Esophagus muscularis mucosa (tissue), 4 donors: ENCODE results near the gene RAB14. TPM values are rescaled to one million over a fixed set of nuclear protein-coding genes. Genes with fewer than 3 reads are reported as not detected.

Experiments used
- DNase-seq: peaks from one replicate; pipeline ENCODE4 v3.0.0-alpha.2; 2017; ENCODE audit errors: extremely low spot score
- H3K27ac ChIP-seq, 4 donors: fragments of 200-600 bp; sonication (generic); replicated peaks in 1 of 4; 1 replicate in 3 of 4; 2 replicates in 1 of 4; pipeline ENCODE4 v1.5.1; 2016 to 2019; ENCODE audit warnings: mild to moderate bottlenecking in 1 of 4
- H3K27me3 ChIP-seq, 4 donors: fragments of 200-600 bp; sonication (generic); one replicate each; pipeline versions ENCODE4 v1.5.1 to v1.6.0; 2016 to 2019
- H3K36me3 ChIP-seq, 4 donors: fragments of 200-600 bp; sonication (generic); one replicate each; pipeline ENCODE4 v1.5.1; 2016 to 2019
- H3K4me1 ChIP-seq, 4 donors: fragments of 200-600 bp; sonication (generic); one replicate each; pipeline ENCODE4 v1.5.1; 2016 to 2019
- H3K4me3 ChIP-seq, 4 donors: fragments of 200-600 bp; sonication (generic); 1 replicate in 2 of 4; 2 replicates in 2 of 4; pipeline ENCODE4 v1.5.1; 2016 to 2019; ENCODE audit warnings: mild to moderate bottlenecking in 4 of 4, moderate library complexity in 1 of 4
- H3K9me3 ChIP-seq, 4 donors: fragments of 200-600 bp; sonication (generic); 1 replicate in 3 of 4; 2 replicates in 1 of 4; pipeline ENCODE4 v1.5.1; 2016 to 2019
- CTCF ChIP-seq, 3 experiments: fragments of 200-600 bp in 2 of 3; fragments of 450-650 bp in 1 of 3; sonication (generic) in 2 of 3; IDR thresholded peaks; one replicate each; pipeline ENCODE4 v1.5.1; 2017 to 2019; ENCODE audit warnings: antibody characterized with exemption in 3 of 3, mild to moderate bottlenecking in 2 of 3, moderate library complexity in 1 of 3
- EP300 ChIP-seq: sonication (generic); formaldehyde crosslinking; IDR thresholded peaks from one replicate; pipeline ENCODE4 v1.6.1; 2017; ENCODE audit warnings: antibody characterized with exemption
- POLR2A ChIP-seq: fragments of 450-650 bp; IDR thresholded peaks from one replicate; pipeline ENCODE4 v1.6.1; 2017; ENCODE audit warnings: antibody characterized with exemption, moderate library complexity, mild to moderate bottlenecking, low read depth
- POLR2AphosphoS5 ChIP-seq, 2 donors: sonication (generic); formaldehyde crosslinking; IDR thresholded peaks; one replicate each; pipeline ENCODE4 v1.6.1; 2017; ENCODE audit warnings: antibody characterized with exemption in 2 of 2
- WGBS: methylation state at CpG from one replicate; pipeline ENCODE4 v1.1.5; 2018; 5-methylcytosine and 5-hydroxymethylcytosine counted together
- intact Hi-C: fragments of 100-400 bp; cut with DNase I; formaldehyde crosslinking; loops from one replicate; pipeline ENCODE4 v1.15.1; 2023
- total RNA-seq, 4 donors: library from RNA; depleted of rRNA; stranded (reverse); fragments of >200 nt; gene quantifications; one replicate each; pipeline versions ENCODE4 v1.1.0 to v1.2.1, GENCODE V29; 2016

RAB14 gene
- total RNA-seq, 4 donors from 2014 or later: 28.5 to 30.7 (median 29.5) TPM

GRCh38 chr9:121210536-121210935 lies 8.9 kb upstream of the RAB14 start:
- no peaks in the 10 kb centered on the region for H3K27me3 ChIP-seq
- H3K36me3 ChIP-seq: no peaks in the 10 kb centered on the region
- intact Hi-C loops: loop anchor here (5.0 kb wide), 1 partner anchor 97 kb away; no protein-coding TSS in a partner anchor
- H3K4me3 ChIP-seq: no peak overlapping the region
- peaks cover 7 to 11% (median 8%) of the 10 kb centered on the region in 4 donors for H3K4me1 ChIP-seq
- WGBS: 82% methylated on average over 5 of the region's 5 CpGs
- no peak overlapping the region for H3K27ac ChIP-seq
- TF ChIP-seq EP300: no peak
- TF ChIP-seq POLR2A: no peak
- TF ChIP-seq POLR2AphosphoS5 (IDR thresholded peaks at IDR 0.05): no peak
- TF ChIP-seq CTCF (IDR thresholded peaks at IDR 0.05): no peak
- DNase-seq: no peak
- no peaks in the 10 kb centered on the region for H3K9me3 ChIP-seq

- Histone ChIP-seq H3K27me3 (no peaks in the 10 kb centered on the region), H3K4me1 (peaks cover 0 to 4% (median 2%) of the 10 kb centered on the region in 4 donors), H3K4me3 (no peak overlapping the region), H3K9me3 (no peaks in the 10 kb centered on the region), H3K36me3 (no peaks in the 10 kb centered on the region), H3K27ac (no peak overlapping the region)
- intact Hi-C loops: no loop called here
- TF ChIP-seq POLR2A (no peak), CTCF (IDR thresholded peaks at IDR 0.05) (no peak), EP300 (no peak), POLR2AphosphoS5 (IDR thresholded peaks at IDR 0.05) (no peak)
- DNase-seq: no peak
- 70% methylated on average over 2 of the region's 2 CpGs for WGBS
Observed at GRCh38 chr9:121207371-121207940, 5.8 kb upstream of the RAB14 start.

- Histone ChIP-seq H3K9me3 (no peaks in the 10 kb centered on the region), H3K4me3 (no peak overlapping the region), H3K27ac (no peak overlapping the region), H3K36me3 (no peaks in the 10 kb centered on the region), H3K4me1 (peaks cover 0 to 8% (median 6%) of the 10 kb centered on the region in 4 donors), H3K27me3 (no peaks in the 10 kb centered on the region)
- no peak for TF ChIP-seq POLR2A
- TF ChIP-seq CTCF (IDR thresholded peaks at IDR 0.05): no peak
- no peak for TF ChIP-seq EP300
- no peak for TF ChIP-seq POLR2AphosphoS5 (IDR thresholded peaks at IDR 0.05)
- WGBS: 66% methylated on average over 8 of the region's 8 CpGs
- no peak for DNase-seq
- intact Hi-C loops: no loop called here
Observed at GRCh38 chr9:121206516-121207370, 5.1 kb upstream of the RAB14 start.

- H3K27ac ChIP-seq: no peak overlapping the region
- intact Hi-C loops: no loop called here
- H3K36me3 ChIP-seq: no peaks in the 10 kb centered on the region
- no peaks in the 10 kb centered on the region for H3K9me3 ChIP-seq
- DNase-seq: no peak
- no peaks in the 10 kb centered on the region for H3K27me3 ChIP-seq
- TF ChIP-seq EP300: no peak
- TF ChIP-seq CTCF (IDR thresholded peaks at IDR 0.05): no peak
- no peak for TF ChIP-seq POLR2A
- TF ChIP-seq POLR2AphosphoS5 (IDR thresholded peaks at IDR 0.05): no peak
- no peak overlapping the region for H3K4me3 ChIP-seq
- peaks cover 9 to 20% (median 18%) of the 10 kb centered on the region in 4 donors for H3K4me1 ChIP-seq
Observed at GRCh38 chr9:121204611-121205010, 2.9 kb upstream of the RAB14 start.
